HG02642 (cell line): Measurements from ENCODE around the gene NR2F2.

Experiments used
- ATAC-seq: cut with Tn5 transposase; IDR thresholded peaks from one replicate; pipeline ENCODE4 v1.9.1; 2021; ENCODE audit warnings: mild to moderate bottlenecking; ENCODE audit not compliant: unreplicated experiment, poor library complexity

NR2F2 gene

GRCh38 chr15:96330450-96331143, at the start of gene NR2F2:
NR2F2 (plus strand) TSS chr15:96330700; CDS start chr15:96332106, 1,406 bp downstream.
- peak; percentile 67 for ATAC-seq

- no peak for ATAC-seq
Observed at GRCh38 chr15:96285305-96285704, 45.2 kb upstream of the NR2F2 start.

- ATAC-seq = no peak
Observed at GRCh38 chr15:96285729-96286254, 44.7 kb upstream of the NR2F2 start.

- ATAC-seq = no peak
Observed at GRCh38 chr15:96290679-96291078, 39.8 kb upstream of the NR2F2 start.

GRCh38 chr15:96292635-96293034, 37.9 kb upstream of the NR2F2 start:
- ATAC-seq = no peak

- ATAC-seq = no peak
Observed at GRCh38 chr15:96293441-96293840, 37.1 kb upstream of the NR2F2 start.

GRCh38 chr15:96294766-96295165, 35.7 kb upstream of the NR2F2 start:
- no peak for ATAC-seq

- ATAC-seq = no peak
Observed at GRCh38 chr15:96296264-96296663, 34.2 kb upstream of the NR2F2 start.

- ATAC-seq = no peak
Observed at GRCh38 chr15:96297783-96298182, 32.7 kb upstream of the NR2F2 start.

- ATAC-seq = no peak
Observed at GRCh38 chr15:96298217-96298616, 32.3 kb upstream of the NR2F2 start.

- ATAC-seq = no peak
Observed at GRCh38 chr15:96300836-96301235, 29.7 kb upstream of the NR2F2 start.

- no peak for ATAC-seq
Observed at GRCh38 chr15:96303503-96304056, 26.9 kb upstream of the NR2F2 start.

- no peak for ATAC-seq
Observed at GRCh38 chr15:96304839-96305238, 25.7 kb upstream of the NR2F2 start.

GRCh38 chr15:96306321-96306720, 24.2 kb upstream of the NR2F2 start:
- ATAC-seq = no peak

GRCh38 chr15:96307856-96308394, 22.6 kb upstream of the NR2F2 start:
- ATAC-seq = no peak

GRCh38 chr15:96309143-96309660, 21.3 kb upstream of the NR2F2 start:
- ATAC-seq = no peak

GRCh38 chr15:96311256-96311955, 19.1 kb upstream of the NR2F2 start:
- no peak for ATAC-seq

- ATAC-seq = no peak
Observed at GRCh38 chr15:96311956-96312294, 18.6 kb upstream of the NR2F2 start.

GRCh38 chr15:96312641-96313335, 17.7 kb upstream of the NR2F2 start:
- no peak for ATAC-seq

- no peak for ATAC-seq
Observed at GRCh38 chr15:96314518-96314917, 16.0 kb upstream of the NR2F2 start.
